Renal cortical epithelial cell (primary cell): Measurements from ENCODE around the gene ATF4. TPM values are rescaled to one million over a fixed set of nuclear protein-coding genes. Genes with fewer than 3 reads are reported as not detected.
"Not testable (repeated sequence)": the region's sequence is repeated elsewhere in the genome, so short reads cannot be mapped to it uniquely, and the experiment has no call there.

ENCODE experiments used
- DNase-seq: peaks from one replicate; pipeline ENCODE4 v3.0.0-alpha.2; 2011; ENCODE audit warnings: low read depth
- total RNA-seq: library from RNA; depleted of rRNA; stranded (reverse); fragments of >200 nt; gene quantifications from 2 replicates; pipeline ENCODE4 v1.2.3, GENCODE V29; 2014

Gene ATF4
- total RNA-seq, 1 donor from 2014 or later = 177 TPM

GRCh38 chr22:39489094-39490068 lies 31.0 kb upstream of the ATF4 start:
- no peak for DNase-seq

- DNase-seq = peak; percentile 47
Measured at GRCh38 chr22:39490135-39490798, 30.1 kb upstream of the ATF4 start.

- DNase-seq = no peak
Measured at GRCh38 chr22:39490966-39491680, 29.2 kb upstream of the ATF4 start.

GRCh38 chr22:39491696-39492095 lies 28.7 kb upstream of the ATF4 start:
- no peak for DNase-seq

- no peak for DNase-seq
Measured at GRCh38 chr22:39492186-39492585, 28.2 kb upstream of the ATF4 start.

- peak; percentile 39 for DNase-seq
Measured at GRCh38 chr22:39493759-39494158, 26.6 kb upstream of the ATF4 start.

GRCh38 chr22:39494471-39495120 lies 25.8 kb upstream of the ATF4 start:
- DNase-seq = no peak

GRCh38 chr22:39496131-39496838 lies 24.1 kb upstream of the ATF4 start:
- peak; percentile 49 for DNase-seq

- no peak for DNase-seq
Measured at GRCh38 chr22:39497429-39497828, 22.9 kb upstream of the ATF4 start.

GRCh38 chr22:39498368-39498767 lies 22.0 kb upstream of the ATF4 start:
- DNase-seq = no peak

GRCh38 chr22:39498802-39499201 lies 21.6 kb upstream of the ATF4 start:
- DNase-seq = no peak

- no peak for DNase-seq
Measured at GRCh38 chr22:39500101-39500500, 20.3 kb upstream of the ATF4 start.

GRCh38 chr22:39501644-39502108 lies 18.7 kb upstream of the ATF4 start:
- no peak for DNase-seq

GRCh38 chr22:39502109-39502788 lies 18.1 kb upstream of the ATF4 start, which contains the start of gene MIEF1:
TSS of gene MIEF1 (plus strand) at chr22:39502290. CDS start at chr22:39511295, 9,005 bp downstream.
- peak; percentile 91 for DNase-seq

- DNase-seq = no peak
Measured at GRCh38 chr22:39502789-39503409, 17.5 kb upstream of the ATF4 start.

GRCh38 chr22:39503630-39504029 lies 16.7 kb upstream of the ATF4 start:
- DNase-seq = no peak

GRCh38 chr22:39504071-39504470 lies 16.3 kb upstream of the ATF4 start:
- DNase-seq = no peak

- DNase-seq = not testable (repeated sequence)
Measured at GRCh38 chr22:39507021-39507420, 13.3 kb upstream of the ATF4 start.

GRCh38 chr22:39508393-39508792 lies 12.0 kb upstream of the ATF4 start:
- DNase-seq = no peak
